Epithelial cell of umbilical artery (primary cell): ENCODE data around the gene SFMBT2. TPM values are rescaled to one million over a fixed set of nuclear protein-coding genes. Genes with fewer than 3 reads are reported as not detected.

Source experiments
- total RNA-seq: library from RNA; depleted of rRNA; stranded (reverse); fragments of >200 nt; gene quantifications from 2 replicates; pipeline ENCODE4 v1.2.3, GENCODE V29; 2014

SFMBT2 gene
- total RNA-seq, result 0.65 and 1.1 TPM in 2 replicates

DNA sequence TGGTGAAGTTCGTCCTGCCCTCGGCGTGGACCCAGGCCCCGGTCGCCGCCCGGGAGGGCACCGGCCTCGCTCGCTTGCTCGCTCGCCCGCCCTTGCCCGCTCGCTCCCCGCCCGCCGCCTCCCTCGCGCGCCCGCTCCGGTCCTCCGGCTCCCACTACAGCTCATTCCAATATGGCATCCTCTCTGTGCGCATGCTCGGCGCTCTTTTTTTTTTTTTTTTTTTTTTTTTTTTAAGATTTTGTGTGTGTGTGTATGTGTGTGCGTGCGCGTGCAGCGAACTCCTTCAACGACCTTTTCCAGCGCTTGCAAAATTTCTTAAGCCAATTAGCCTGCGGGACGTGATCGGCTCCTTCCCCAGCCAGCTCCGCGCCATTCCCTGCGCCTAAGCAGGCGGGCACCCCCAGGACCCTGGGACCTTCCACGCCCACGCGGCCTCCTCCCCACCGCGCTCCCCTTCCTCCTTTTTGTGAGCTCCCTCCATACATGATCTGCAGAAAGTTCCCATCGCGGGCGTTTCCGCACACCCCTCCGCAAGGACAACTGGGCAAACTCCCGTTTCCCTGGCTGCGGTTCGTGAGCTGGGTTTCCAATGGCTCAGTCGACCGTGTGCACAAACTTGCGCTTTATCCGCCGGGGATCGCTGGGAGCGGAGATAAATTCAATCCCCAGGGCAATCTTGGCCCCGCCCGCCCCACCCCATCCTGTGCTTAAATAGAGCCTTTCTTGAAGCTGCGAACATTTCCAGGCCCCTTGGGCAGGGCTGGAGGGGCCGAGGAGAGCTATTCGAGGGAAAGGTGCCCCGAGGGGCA lies at the start of gene SFMBT2:
Gene SFMBT2 (minus strand): TSS at position 173 of the 809 bp plus-strand sequence. CDS start 29,136 bp downstream, outside the sequence.

